A204.1 (cell line): ENCODE results near the gene PRR35.

Source experiments
- FAIRE-seq: peaks from 2 replicates; lab custom pipeline; 2012; peaks lifted over from hg19 to GRCh38; lab: Jason Lieb, UNC

The PRR35 gene

DNA sequence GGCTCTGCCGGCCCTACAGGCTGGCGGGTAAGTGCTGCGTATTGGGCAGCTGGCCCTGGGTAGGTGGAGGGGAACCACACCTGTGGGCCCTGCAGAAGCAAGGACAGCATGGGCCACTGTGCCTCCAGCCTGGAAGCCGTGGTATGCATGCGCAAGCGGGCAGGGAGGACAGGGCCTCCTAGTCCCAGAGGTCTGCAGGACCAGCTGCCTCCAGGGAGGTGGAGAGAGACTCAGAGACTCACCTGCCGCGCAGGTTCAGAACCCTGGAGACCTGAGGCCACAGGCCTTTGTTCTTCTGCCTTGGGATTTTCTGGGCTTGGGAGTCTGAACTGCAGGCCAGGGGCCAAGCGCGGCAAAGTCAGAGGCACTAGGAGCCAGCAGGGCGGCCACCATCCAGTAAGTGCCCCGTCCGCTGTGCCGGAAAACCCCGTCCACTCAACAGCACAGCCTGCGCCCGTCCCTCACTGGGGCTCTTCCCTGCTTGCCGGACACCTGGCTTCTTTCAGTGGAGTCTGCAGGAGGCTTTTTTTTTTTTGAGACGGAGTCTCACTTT lies 20.8 kb downstream of the PRR35 start:
- FAIRE-seq = no peak

DNA sequence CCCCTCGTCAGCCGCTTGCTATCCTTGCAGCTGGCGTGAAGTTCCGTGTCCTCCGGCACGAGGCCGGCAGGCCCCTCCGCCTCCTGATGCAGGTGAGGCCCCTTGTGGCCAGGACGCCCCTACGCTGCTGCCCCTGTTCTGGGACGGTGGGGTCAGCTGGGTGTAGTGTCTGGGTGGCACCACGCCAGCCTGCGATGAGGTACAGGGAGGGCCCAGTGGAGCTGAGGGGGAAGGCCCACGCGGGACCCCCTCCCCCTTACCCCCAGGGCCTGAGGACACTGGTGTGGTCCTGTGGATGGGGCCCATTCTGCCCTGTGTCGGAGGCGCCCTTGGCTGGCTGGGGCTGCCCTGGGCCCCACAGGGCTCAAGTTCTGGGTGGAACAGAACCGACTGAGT lies 22.0 kb downstream of the PRR35 start:
- no peak for FAIRE-seq

DNA sequence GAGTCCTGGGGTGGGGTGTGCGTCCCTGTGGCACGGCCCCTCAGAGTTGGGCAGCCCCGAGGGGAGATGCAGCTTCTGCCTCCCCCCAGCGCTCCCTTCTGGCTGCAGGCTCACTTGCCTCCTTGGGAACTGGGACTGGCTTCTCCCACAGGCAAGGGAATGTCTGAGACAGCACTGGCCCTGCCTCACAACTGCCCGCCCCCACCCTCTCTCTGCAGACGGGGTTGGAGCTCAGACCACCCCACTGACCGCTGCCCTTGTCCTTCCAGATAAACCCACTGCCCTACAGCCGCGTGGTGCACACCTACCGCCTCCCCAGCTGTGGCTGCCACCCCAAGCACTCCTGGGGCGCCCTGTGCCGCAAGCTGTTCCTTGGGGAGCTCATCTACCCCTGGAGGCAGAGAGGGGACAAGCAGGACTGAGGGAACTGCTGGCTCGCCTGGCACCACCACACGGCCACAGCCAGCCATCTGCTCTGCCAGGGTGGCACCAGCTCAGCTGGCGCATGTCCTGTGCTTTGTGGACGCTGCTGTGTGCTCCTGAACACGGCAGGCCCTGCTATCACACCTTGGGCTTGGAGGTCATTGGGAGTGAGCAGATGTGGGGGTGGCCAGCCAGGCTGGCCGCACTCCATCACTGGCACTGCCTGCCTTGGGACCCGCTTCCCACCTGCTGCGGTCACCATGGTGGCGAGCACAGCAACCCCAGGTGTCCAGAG lies 22.6 kb downstream of the PRR35 start:
- no peak for FAIRE-seq

DNA sequence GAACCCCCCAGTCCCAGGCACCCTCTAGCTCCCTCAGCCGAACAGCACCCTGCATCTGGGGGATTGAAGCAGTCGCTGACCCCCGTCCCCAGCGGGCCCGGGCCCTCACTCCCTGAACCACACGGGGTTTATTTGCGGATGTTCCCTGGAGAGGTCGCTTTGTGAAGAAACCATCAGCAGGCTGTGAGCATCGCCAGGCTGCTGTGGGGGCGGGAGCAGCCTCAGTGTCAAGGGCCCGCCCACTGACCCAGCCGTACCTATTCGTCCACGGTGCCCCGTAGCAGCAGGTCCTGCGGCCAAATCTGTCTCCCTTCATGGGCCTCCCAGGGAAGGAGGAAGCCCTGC lies 23.2 kb downstream of the PRR35 start:
- FAIRE-seq = no peak

DNA sequence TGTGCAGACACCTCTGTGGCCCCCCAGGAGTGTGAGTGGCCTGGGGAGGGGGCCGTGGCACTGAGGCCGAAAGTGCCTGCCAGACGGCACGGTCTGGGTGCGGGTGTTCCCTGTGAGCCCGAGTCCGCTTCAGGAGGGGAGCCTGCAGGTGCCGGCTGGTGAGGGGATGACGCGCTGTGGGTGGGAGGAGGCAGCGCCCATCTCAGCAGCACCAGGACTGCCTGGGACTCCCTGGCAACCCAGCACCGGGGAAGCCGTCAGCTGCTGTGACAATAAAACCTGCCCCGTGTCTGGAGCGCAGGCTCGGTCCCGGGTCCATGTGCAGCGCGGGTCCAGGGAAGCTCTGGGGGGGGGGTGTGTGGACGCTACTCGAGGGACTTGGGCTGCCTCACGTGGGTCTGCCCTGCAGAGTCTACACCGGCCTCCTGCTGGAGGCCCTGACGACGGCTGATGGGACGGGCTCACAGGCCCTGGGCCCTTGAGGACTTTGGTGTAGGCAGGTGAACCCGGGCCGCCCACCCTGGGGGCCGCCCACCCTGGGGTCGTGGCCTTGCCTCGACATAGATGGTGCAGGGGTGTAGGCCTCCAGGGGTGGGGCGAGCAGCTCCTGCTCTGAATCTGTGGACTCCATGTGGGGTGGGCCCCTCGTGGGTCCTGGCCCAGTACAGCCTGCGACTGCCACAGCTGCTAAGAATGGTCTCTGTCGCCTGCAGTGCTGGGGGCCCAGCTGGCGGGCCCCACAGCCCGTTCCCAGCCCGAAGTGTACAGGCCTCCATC lies 23.8 kb downstream of the PRR35 start:
- no peak for FAIRE-seq

DNA sequence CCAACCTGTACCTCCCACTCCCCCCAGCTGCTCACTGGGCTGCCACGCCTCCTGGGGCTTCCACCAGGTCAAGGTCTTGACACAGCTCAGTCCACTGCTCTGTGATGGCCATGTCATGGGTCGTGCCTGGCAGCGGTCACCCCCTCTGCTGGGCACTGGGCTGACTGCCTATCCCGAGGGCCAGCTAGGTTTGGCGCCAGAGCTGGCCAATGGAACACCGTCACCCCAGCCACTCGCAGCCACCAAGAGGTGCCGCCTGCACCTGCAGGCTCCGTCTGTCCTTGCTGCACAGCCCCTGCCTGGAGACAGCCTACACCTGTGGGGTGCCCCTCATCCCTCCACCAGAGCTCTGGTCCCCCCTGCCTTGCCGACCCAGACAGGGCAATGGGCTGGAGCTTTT lies 25.2 kb downstream of the PRR35 start:
- FAIRE-seq = no peak

DNA sequence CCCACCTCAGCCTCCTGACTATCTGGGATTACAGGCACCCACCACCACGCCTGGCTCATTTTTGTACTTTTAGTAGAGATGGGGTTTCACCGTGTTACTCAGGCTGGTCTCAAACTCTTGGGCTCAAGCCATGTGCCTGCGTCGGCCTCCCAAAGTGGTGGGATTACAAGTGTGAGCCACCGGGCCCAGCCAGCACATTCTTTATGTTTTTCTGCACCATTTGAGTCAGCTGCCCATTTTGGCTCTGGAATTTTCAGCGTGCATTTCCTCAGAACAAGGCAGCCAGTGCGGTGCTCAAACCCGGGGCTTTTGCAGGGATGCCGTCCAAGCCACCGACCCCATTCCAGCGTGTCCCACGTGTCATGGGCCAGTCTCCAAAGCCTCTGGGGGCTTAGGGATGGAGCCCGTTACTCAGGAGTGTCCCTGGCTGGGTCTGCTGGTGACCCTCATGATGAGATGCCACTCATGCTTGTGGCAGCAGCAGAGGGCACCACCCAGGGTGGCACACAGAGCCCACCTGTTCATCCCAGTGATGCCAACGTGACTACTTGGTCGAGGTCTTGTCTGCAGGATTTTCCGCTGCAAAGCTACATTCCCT lies 26.0 kb downstream of the PRR35 start:
- FAIRE-seq = no peak

DNA sequence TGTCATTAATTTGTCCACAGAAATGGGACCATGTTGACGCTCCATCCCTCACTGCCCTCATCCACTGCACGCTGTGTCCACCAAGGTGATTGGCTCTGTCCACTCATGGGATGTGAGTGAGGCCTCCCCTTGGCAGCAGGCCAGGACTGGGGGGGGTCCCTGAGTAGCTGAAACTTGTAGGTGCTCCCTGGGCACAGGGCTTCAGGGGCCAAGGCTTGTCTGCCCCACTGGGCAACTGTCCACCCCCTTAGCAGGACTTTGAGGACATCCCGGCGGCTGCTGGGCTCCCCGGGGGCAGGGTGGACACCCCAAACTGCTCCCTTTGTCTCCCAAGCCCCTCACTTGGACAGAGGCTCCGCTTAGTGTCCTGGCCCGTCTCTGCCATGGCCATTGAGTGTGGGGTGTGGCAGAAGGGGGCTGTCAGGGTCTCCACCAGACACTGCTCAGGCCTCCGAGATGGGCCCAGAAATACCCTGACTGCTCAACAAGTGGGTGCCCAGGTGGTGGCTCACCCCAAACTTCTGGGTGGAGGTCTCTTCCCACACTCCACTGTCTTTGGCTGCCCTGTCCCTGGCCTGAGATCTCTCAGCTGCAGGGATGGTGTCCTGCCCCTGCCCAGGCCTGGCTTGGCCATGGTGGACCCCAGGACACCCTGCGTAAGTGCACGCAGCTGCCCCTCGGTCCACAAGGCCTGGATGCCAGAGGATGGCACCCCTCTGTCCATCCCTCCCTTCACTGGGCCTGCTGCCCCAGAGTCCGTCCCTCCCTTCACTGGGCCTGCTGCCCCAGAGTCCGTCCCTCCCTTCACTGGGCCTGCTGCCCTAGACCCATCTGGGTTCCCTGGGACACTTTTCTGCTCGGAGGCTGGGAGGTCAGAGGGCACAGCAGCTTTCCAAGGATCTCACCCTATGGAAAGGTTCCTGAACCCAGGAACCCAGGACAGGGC lies 26.7 kb downstream of the PRR35 start:
- no peak for FAIRE-seq

DNA sequence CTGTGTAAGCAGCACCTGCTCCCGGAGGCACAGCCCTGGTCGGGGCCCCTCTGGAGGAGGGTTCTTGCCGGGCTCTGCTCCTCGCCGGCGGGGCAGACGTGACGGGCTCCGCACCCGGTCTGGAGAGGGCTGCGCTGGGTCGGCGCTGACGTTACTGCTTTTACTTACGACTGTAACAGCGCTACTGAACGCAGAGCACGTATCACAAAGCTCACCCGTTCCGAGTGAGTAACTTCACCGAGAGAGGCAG lies 28.4 kb downstream of the PRR35 start:
- no peak for FAIRE-seq

DNA sequence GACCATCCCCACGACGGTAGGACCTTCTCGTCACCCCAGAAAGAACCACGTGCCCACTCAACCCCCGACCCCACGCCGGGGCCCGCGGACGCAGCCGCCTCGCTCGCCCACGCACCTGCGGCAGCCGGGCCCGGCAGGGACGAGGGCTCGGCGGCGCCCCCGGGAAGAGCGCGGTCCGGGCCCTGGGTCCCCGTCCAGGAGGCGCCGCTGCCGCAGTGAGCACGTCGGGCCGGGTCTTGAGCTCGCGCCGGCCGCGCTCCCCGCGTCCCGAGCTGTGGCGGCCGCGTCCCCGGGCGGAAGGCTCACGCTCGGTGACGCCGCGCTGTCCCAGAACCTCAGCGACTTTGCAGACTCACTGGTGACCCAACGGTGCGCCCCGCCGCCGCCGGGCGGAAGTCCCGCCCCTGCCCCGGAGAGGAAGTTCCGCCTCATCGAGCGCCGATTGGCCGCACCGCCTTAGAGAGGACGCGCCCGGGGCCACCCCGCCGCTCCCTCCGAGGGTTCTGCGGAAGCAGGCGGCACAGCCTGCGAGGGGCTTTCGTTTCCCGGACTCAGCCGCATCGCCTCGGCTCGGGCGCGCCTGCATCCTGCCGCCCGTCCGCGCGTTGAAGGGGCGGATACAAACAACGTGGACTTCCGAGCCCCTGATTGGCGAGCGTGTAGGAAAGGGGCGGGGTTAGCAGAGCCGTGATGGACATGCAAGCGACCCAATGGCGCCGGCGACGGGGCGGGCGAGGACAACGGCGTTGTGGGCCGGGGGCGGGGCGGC lies 28.9 kb downstream of the PRR35 start:
- no peak for FAIRE-seq

DNA sequence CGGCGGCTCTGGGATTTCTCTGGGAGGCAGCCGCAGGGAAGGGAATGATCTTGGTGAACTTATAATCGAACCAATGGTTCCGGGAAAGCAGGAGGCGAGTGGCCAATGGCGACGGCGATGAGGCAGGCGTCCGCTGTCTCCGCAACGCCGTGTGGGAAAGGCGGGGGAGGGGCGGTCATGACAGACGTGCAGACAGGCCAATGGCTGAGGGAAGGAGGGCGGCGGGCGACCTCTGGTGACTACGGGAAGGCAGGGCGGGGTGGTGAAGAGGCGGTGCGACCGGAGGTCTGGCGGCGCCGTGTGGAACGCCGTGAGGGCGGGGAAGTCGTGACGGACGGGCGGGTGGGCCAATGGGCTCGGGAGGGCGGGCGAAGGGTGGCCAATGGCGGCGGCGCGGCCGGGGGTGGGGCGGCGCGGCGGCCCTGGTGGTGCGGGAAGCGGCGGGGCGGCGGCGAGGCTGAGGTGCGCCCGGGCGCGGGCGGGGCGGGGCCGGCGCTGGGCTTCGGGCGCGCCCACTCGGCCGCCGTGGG lies 29.5 kb downstream of the PRR35 start, which contains the start of gene RAB40C:
Gene RAB40C, plus strand, starts transcription at position 409 of the 530 bp plus-strand sequence. CDS start 226 bp downstream, outside the sequence.
- no peak for FAIRE-seq

DNA sequence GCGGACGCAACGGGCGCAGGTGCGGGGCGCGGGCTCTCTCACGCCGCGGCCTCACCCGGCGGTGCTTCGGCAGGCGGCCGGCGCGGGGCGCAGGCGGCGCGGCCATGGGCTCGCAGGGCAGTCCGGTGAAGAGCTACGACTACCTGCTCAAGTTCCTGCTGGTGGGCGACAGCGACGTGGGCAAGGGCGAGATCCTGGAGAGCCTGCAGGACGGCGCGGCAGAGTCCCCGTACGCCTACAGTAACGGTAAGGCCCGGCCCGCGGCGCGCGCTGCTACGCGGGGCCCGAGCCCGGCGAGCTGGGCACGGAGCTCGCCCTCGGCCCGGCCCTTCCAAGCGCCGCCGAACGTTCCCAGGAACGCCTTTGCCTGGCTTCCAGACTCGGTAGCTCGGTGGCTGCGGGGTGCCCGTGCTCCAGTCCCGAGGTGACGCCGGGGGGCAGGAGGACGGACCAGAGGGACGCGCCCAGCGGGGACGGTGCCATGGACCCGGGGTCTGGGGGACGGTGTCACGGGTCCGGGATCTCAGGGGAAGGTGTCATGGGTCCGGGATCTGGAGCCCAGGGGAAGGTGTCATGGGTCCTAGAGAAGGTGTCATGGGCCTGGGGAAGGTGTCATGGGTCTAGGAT lies 30.1 kb downstream of the PRR35 start:
- no peak for FAIRE-seq

DNA sequence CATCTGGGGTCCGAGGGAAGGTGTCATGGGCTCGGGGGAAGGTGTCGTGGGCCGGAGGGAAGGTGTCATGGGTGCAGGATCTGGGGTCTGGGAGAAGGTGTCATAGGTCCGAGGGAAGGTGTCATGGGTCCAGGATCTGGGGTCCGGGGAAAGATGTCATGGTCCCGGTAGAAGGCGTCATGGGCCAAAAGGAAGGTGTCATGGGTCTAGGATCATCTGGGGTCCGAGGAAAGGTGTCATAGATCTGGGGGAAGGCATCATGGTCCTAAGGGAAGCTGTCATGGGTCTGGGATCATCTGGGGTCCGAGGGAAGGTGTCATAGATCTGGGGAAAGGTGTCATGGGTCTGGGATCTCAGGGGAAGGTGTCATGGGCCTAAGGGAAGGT lies 30.6 kb downstream of the PRR35 start:
- FAIRE-seq = no peak

DNA sequence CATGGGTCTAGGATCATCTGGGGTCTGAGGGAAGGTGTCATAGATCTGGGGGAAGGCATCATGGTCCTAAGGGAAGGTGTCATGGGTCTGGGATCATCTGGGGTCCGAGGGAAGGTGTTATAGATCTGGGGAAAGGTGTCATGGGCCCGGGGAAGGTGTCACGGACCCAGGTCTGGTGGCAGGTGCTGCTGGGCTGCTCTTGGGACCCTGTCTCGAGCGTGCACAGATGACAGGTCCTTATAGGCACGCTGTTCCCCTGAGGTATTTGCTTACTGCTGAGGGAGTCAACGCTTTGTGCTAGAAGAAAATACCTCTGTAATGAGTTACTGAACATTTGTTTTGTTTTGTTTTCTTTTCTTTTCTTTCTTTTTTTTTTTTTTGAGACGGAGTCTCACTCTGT lies 31.0 kb downstream of the PRR35 start:
- FAIRE-seq = no peak

DNA sequence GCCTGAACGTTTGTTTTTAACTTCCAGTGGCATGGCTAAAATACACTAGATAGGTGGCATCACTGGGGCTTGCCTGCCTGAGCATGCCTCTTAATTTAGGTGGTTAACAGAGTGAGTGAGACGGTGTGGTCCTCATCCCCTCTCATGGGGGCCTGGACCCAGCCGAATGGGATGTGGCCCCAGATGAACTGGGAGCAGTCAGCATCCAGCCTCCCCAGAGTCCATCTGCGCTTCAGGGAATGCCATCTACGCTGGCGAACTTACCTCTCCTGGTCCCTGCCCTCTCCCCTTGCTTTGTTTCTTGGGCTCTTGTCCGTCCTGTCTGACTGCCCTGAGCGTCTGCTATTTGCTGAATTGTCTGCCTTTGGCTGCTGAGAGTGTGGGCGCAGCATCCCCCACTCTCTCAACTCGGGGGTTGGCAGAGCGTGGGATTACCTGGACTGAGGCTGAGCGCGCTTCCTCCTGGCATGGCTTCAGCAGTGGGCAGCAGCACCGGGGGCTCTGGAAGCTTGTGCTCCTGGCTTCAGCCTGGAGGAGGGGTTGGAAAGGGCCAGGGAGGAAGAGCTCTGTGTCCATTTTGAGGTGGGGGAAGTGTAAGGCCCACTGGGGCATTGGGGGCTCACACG lies 31.8 kb downstream of the PRR35 start:
- no peak for FAIRE-seq

DNA sequence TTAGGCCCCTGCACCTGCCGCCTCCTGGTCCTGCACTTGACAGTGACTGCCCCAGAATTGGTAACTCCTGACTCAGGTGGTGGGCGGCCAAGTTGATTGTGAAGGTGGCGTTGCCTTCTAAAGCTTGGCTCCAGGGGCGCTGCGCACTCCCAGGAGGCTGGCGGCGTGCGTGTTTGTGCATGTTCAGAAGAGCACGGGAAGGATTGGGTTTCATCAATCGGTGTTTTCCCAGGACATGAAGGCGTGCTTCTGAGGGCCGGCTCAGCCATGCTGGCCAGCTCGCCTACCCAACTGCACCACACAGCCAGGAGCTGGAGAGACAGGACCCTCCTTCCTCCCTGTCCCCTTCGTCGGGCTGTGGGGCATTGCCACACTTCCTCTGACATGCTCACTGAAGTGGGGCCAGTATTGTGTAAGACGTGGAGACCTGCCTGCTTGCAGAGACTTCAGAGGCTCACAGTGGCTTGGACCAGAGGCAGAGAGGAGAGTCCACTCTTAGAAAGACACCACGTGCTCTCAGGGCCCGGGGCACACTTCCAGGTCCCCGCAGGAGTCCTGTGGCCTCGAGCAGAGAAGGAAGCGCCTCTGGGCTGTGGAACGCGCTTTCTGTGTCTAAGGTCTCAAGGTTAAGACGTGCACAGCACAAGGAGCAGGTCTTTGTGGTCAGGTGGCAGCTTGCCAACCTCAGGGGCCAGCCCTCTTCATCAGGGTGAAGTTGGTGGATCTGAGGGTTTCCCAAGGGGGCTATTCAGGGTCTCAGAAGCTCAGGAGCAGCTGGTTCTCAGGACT lies 32.5 kb downstream of the PRR35 start:
- FAIRE-seq = no peak

DNA sequence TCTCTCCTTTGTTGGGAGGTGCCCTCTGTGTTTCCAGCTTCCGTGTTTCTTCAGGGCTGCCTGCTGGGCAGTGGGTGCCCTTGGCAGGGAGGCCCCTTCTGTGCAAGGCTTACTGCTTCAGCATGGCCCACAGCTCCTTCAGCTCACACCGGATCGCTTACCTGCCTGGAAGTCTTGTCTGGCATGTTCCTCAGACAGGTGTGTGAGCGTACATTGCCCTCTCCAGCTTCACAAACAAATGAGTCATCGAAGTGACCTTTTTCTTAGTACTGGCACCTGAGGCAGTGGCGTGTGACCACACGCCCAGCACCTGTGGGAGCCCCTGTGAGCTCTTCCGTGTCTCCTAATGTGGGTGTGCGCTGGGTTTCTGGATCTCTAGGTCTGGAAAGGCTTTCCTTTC lies 33.2 kb downstream of the PRR35 start:
- FAIRE-seq = no peak

DNA sequence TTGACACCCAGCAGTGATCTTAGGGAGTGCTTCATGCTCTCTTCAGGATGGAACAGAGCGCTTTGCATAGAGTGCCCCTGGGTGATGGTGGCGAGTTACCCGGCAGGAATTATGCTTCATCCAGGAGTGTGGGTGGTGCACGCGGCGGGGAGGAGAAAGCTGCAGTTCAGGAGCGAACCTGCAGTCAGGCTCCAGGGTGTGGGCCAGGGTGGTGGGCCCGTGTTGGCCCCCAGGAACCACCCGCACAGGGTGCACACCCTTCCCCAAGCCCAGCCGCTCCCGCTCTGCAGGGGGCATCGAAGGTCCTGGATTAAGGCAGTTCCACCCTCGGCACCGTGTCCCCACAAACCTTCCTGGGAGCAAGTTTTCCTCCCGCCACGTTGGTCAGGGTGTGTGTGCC lies 33.6 kb downstream of the PRR35 start:
- FAIRE-seq = no peak

DNA sequence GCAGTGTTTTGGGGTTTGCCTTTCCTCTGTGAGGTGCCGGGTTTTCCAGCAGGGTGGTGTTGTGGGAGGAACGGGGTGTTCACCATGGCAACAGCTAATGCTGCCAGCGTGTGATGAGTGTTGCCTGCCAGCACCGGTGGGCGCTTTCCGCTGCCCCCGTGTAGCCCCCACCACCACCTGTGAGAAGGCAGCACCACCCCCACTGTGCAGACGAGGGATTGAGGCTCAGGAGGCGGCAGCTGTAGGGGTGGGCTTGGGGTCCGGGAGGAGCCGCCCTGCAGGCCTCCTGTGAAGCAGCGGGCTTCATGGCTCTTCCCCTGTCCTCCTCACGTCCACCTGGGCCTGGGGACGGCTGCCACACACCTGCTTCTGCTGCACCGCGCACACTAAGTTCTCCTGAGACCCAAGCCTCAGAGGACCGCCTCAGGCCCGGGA lies 34.9 kb downstream of the PRR35 start:
- no peak for FAIRE-seq
